Stimulated activated CD8-positive, alpha-beta memory T cell treated with anti-CD3 and anti-CD28 coated beads, Interleukin-12 subunit alpha, Interleukin-12 subunit beta, amount 100 ng/mL, for 4 hours (primary cell): ENCODE measurements around the gene DHX58.
A peak's percentile ranks its signal among the peaks of the same experiment; 100 is the strongest.
"Not testable (repeated sequence)": the region's sequence is repeated elsewhere in the genome, so short reads cannot be mapped to it uniquely, and the experiment has no call there.

ENCODE experiments used
- DNase-seq: peaks from one replicate; pipeline ENCODE4 v3.0.0-alpha.2; 2020; ENCODE audit warnings: low read depth

The DHX58 gene

GRCh38 chr17:42112552-42113176, at the start of gene DHX58:
DHX58 (minus strand) TSS chr17:42112714; CDS start chr17:42111892, 822 bp downstream.
- DNase-seq, result peak; percentile 60

GRCh38 chr17:42160531-42160910, 48.0 kb upstream of the DHX58 start:
- DNase-seq, result no peak

GRCh38 chr17:42159796-42160530, 47.4 kb upstream of the DHX58 start:
- DNase-seq, result no peak

GRCh38 chr17:42155614-42156045, 43.1 kb upstream of the DHX58 start:
- no peak for DNase-seq

GRCh38 chr17:42153919-42154742, 41.6 kb upstream of the DHX58 start:
- no peak for DNase-seq

GRCh38 chr17:42146911-42147607, 34.5 kb upstream of the DHX58 start:
- DNase-seq, result no peak

- not testable (repeated sequence) for DNase-seq
Observed at GRCh38 chr17:42143138-42143537, 30.6 kb upstream of the DHX58 start.

- DNase-seq, result no peak
Observed at GRCh38 chr17:42142371-42142896, 29.9 kb upstream of the DHX58 start.

- no peak for DNase-seq
Observed at GRCh38 chr17:42141382-42141781, 28.9 kb upstream of the DHX58 start.

GRCh38 chr17:42140690-42141089, 28.2 kb upstream of the DHX58 start:
- not testable (repeated sequence) for DNase-seq

- DNase-seq, result no peak
Observed at GRCh38 chr17:42138749-42139492, 26.4 kb upstream of the DHX58 start.

- DNase-seq, result no peak
Observed at GRCh38 chr17:42136654-42137051, 24.1 kb upstream of the DHX58 start.

- no peak for DNase-seq
Observed at GRCh38 chr17:42135664-42136653, 23.4 kb upstream of the DHX58 start.

- no peak for DNase-seq
Observed at GRCh38 chr17:42135151-42135550, 22.6 kb upstream of the DHX58 start.

GRCh38 chr17:42133461-42134041, 21.0 kb upstream of the DHX58 start:
- no peak for DNase-seq

GRCh38 chr17:42132941-42133340, 20.4 kb upstream of the DHX58 start:
- no peak for DNase-seq

GRCh38 chr17:42131981-42132432, 19.5 kb upstream of the DHX58 start:
- no peak for DNase-seq

GRCh38 chr17:42131232-42131631, 18.7 kb upstream of the DHX58 start:
- DNase-seq, result no peak

- DNase-seq, result no peak
Observed at GRCh38 chr17:42130310-42130936, 17.9 kb upstream of the DHX58 start.
